HG03520 (cell line): ENCODE measurements around the gene SPPL2A.
A peak's percentile ranks its signal among the peaks of the same experiment; 100 is the strongest.
"Not testable (repeated sequence)": the region's sequence is repeated elsewhere in the genome, so short reads cannot be mapped to it uniquely, and the experiment has no call there.

Experiments used
- ATAC-seq: cut with Tn5 transposase; IDR thresholded peaks from one replicate; pipeline ENCODE4 v1.9.1; 2021; ENCODE audit warnings: mild to moderate bottlenecking, moderate library complexity; ENCODE audit not compliant: unreplicated experiment

SPPL2A gene

GRCh38 chr15:50694634-50695165, 70.8 kb downstream of the SPPL2A start:
- not testable (repeated sequence) for ATAC-seq

- no peak for ATAC-seq
Measured at GRCh38 chr15:50687302-50687902, 78.1 kb downstream of the SPPL2A start.

- ATAC-seq = peak; percentile 73
Measured at GRCh38 chr15:50686469-50687301, 78.8 kb downstream of the SPPL2A start, which contains the start of gene TRPM7. TSS of gene TRPM7 (minus strand) at chr15:50686797. CDS start at chr15:50686533, 264 bp downstream.

- peak; percentile 45 for ATAC-seq
Measured at GRCh38 chr15:50685976-50686468, 79.5 kb downstream of the SPPL2A start.

GRCh38 chr15:50685191-50685975, 80.1 kb downstream of the SPPL2A start:
- no peak for ATAC-seq

GRCh38 chr15:50681467-50681866, 84.0 kb downstream of the SPPL2A start:
- no peak for ATAC-seq

GRCh38 chr15:50676799-50677483, 88.6 kb downstream of the SPPL2A start:
- ATAC-seq = no peak

- no peak for ATAC-seq
Measured at GRCh38 chr15:50675535-50676144, 89.9 kb downstream of the SPPL2A start.

- no peak for ATAC-seq
Measured at GRCh38 chr15:50670115-50670514, 95.4 kb downstream of the SPPL2A start.

- no peak for ATAC-seq
Measured at GRCh38 chr15:50669611-50670010, 95.9 kb downstream of the SPPL2A start.

- no peak for ATAC-seq
Measured at GRCh38 chr15:50665938-50666337, 99.6 kb downstream of the SPPL2A start.

GRCh38 chr15:50655555-50655954, 110.0 kb downstream of the SPPL2A start:
- ATAC-seq = no peak

GRCh38 chr15:50653156-50653743, 112.3 kb downstream of the SPPL2A start:
- ATAC-seq = no peak

- ATAC-seq = no peak
Measured at GRCh38 chr15:50652671-50653070, 112.8 kb downstream of the SPPL2A start.
